ENCODE data around the gene GORASP1. TPM values are rescaled to one million over a fixed set of nuclear protein-coding genes. Genes with fewer than 3 reads are reported as not detected.
A peak's percentile ranks its signal among the peaks of the same experiment; 100 is the strongest.

Gene GORASP1
- total RNA-seq, 1 donor from 2014 or later: 81.6 TPM

DNA sequence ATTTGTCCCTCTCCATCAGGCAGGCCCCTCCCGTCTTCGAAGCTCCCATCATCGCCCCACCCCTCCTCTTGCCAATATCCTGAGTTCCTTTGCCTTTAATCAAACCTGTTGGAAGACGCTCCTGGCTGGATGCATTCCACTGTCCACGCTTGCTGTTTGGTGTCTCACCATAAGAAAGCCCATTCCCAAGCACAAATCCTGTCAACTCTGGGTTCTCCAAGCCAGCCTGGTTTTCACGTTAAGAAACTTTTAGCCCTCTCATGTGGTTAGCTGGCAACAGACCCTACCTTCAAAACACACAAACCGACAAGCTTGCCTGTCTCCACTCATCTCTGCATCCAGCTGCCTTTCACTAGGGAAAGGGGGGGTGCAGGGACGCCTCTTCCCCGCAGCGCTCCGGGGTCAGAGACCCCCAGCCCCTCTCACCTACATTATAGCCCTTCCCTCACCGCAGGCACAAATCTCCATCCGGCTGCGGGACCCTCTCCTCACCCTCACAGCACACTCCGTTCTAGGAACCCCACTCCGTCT is 1.1 kb downstream of the GORASP1 start:
- H3K9me3 ChIP-seq: no peaks in the 10 kb centered on the region
- H3K36me3 ChIP-seq: no peaks in the 10 kb centered on the region
- DNase-seq: no peak
- intact Hi-C loops (cut with DNase I): no loop called here
- H3K27ac ChIP-seq: peak overlapping the region; percentile 100
- peak overlapping the region; percentile 93 for H3K4me3 ChIP-seq
- no peak for ATAC-seq
- H3K27me3 ChIP-seq (ENCODE audit: low read depth): no peaks in the 10 kb centered on the region
- TF ChIP-seq, protein P1, sequence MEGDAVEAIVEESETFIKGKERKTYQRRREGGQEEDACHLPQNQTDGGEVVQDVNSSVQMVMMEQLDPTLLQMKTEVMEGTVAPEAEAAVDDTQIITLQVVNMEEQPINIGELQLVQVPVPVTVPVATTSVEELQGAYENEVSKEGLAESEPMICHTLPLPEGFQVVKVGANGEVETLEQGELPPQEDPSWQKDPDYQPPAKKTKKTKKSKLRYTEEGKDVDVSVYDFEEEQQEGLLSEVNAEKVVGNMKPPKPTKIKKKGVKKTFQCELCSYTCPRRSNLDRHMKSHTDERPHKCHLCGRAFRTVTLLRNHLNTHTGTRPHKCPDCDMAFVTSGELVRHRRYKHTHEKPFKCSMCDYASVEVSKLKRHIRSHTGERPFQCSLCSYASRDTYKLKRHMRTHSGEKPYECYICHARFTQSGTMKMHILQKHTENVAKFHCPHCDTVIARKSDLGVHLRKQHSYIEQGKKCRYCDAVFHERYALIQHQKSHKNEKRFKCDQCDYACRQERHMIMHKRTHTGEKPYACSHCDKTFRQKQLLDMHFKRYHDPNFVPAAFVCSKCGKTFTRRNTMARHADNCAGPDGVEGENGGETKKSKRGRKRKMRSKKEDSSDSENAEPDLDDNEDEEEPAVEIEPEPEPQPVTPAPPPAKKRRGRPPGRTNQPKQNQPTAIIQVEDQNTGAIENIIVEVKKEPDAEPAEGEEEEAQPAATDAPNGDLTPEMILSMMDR (IDR thresholded peaks at IDR 0.05): no peak
- H3K4me1 ChIP-seq: peaks cover 54% of the 10 kb centered on the region

DNA sequence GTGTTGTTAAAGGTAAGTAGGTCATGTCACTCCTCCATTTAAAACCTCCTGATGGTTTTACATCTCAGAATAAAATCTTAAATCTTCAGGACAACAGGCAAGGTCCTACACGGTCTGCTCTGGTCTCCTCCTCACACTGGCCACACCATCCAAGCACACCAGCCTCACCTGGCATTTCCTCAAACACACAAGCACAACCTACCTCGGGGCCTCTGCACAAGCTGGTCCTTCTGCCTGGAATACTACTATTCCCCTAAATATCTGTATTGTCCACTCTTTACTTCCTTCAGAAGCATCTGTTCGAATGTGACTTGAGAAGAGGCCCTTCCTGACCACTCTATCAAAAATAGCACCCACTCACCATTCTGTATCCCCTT is 1.8 kb downstream of the GORASP1 start:
- peak overlapping the region; percentile 93 for H3K4me3 ChIP-seq
- H3K9me3 ChIP-seq: no peaks in the 10 kb centered on the region
- H3K36me3 ChIP-seq: peaks cover 2% of the 10 kb centered on the region
- H3K27ac ChIP-seq: no peak overlapping the region
- TF ChIP-seq, protein P1 (IDR thresholded peaks at IDR 0.05): no peak
- H3K27me3 ChIP-seq (ENCODE audit: low read depth): no peaks in the 10 kb centered on the region
- peaks cover 54% of the 10 kb centered on the region for H3K4me1 ChIP-seq
- no peak for DNase-seq
- intact Hi-C loops (cut with DNase I): no loop called here
- no peak for ATAC-seq

DNA sequence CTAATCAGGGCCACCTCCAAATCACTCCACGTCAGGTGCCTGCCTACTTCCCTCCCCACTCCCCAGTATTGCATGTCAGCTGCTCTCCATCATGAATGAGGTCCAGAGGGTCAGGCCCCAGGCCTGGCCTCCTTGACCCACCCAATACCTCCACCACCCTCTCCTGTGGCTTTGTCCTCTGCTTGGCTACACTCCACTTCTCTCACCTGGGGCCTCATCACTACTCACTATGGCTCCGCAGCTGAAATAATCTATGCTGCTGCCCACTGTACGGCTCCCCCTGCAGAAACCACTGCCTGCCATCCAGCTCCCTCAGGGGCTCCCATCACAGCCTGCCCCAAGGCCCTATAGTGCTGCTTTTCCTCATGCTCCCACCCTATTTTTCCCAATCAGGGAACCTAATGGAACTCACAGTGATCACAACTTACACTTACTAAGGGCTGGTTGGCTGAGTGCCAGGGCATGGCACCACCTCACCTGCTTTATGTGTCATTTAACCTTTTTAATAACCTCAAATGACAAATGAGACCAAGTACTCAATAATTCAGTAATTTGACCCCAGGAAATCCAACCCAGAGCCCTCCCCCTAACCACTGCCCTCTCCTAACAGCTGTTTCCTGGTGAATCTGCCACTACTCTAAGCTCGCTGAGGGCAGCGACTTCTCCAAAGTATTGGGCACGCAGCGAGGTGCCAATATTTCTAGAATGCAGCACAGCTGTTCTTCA is 2.3 kb downstream of the GORASP1 start:
- no peak for DNase-seq
- intact Hi-C loops (cut with DNase I): no loop called here
- H3K4me1 ChIP-seq: peaks cover 54% of the 10 kb centered on the region
- no peaks in the 10 kb centered on the region for H3K9me3 ChIP-seq
- peaks cover 7% of the 10 kb centered on the region for H3K36me3 ChIP-seq
- TF ChIP-seq, protein P1 (IDR thresholded peaks at IDR 0.05): no peak
- no peak for ATAC-seq
- H3K4me3 ChIP-seq: no peak overlapping the region
- H3K27me3 ChIP-seq (ENCODE audit: low read depth): no peaks in the 10 kb centered on the region
- no peak overlapping the region for H3K27ac ChIP-seq

DNA sequence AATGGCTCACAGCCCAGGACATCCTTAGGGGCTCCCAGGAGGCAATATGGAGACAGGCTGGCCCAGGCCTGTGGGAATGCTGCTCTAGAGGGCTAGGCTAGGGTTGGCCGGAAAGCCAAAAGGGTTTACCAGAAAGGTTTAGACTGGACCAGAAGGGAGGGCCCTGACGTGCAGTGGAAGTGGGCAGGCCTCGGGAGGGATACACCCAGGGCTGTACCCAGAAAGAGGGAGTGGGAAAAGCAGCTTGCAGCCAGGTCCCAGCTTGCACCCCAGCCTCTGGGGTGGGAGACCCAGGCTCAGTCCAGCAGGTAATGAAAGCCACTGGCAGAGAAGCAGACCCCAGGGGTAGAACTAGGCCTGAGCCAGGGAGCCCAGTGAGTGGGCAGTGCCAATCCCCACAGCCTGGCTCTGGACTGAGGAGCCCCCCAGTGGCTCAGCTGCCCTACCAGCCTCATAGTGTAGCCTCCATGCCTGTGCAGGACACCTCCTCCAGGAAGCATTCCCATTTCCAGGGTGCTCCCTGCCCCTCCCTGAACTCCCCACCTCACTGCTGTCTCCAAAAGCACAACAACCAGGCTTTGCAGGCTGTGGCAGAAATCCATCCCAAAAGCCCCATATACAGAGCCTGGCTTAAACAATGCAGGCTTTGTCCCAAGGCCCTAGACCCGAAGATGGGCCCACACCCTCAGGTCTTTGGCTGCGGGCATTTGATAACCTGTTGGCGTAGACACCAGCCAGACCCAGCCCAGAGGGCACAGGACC is 3.5 kb downstream of the GORASP1 start:
- intact Hi-C loops (cut with DNase I): no loop called here
- DNase-seq (no peak), ATAC-seq (no peak)

DNA sequence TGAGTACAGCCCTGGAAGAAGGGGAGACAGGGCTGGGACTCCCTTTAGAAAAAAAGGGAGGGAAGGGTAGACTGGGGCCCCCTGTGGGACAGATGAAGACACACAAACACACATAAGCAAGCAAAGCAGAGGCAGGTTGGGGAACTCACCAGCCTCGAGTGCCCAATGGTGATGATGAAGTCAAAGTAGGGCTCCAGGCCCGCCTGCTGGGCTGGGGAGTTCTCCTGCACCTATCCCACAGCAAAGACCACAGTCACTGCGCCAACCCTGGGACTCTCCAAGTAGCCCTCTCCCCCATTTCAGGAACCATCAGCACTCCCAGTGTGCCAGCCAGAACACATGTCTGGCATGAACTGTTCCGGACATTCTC is 4.1 kb downstream of the GORASP1 start:
- Histone ChIP-seq H3K27me3 (ENCODE audit: low read depth) (no peaks in the 10 kb centered on the region), H3K9me3 (no peaks in the 10 kb centered on the region), H3K27ac (no peak overlapping the region), H3K4me3 (no peak overlapping the region), H3K4me1 (peaks cover 46% of the 10 kb centered on the region), H3K36me3 (peaks cover 25% of the 10 kb centered on the region)
- TF ChIP-seq, protein P1 (IDR thresholded peaks at IDR 0.05): no peak
- DNase-seq (no peak), ATAC-seq (no peak)
- intact Hi-C loops (cut with DNase I): no loop called here

More for the DNA sequence above, 3.5 kb downstream of the GORASP1 start:
- no peaks in the 10 kb centered on the region for H3K9me3 ChIP-seq
- peaks cover 19% of the 10 kb centered on the region for H3K36me3 ChIP-seq
- H3K4me1 ChIP-seq: peaks cover 52% of the 10 kb centered on the region
- no peak overlapping the region for H3K27ac ChIP-seq
- H3K4me3 ChIP-seq: no peak overlapping the region
- H3K27me3 ChIP-seq (ENCODE audit: low read depth): no peaks in the 10 kb centered on the region
- TF ChIP-seq, protein P1 (IDR thresholded peaks at IDR 0.05): no peak

Measured in lower lobe of right lung (tissue), 2 donors.